Measurements from ENCODE around the gene CYTH3.

The CYTH3 gene

GRCh38 chr7:6162331-6162620 lies 110.1 kb downstream of the CYTH3 start:
- TF ChIP-seq CTCF (IDR thresholded peaks at IDR 0.05; ENCODE audit: low read length, missing control alignments) = no peak
- peak; percentile 14 for DNase-seq (ENCODE audit: low read depth)
- no peak overlapping the region for H3K4me3 ChIP-seq (replicated peaks; ENCODE audit: low read depth, low read length)

DNA sequence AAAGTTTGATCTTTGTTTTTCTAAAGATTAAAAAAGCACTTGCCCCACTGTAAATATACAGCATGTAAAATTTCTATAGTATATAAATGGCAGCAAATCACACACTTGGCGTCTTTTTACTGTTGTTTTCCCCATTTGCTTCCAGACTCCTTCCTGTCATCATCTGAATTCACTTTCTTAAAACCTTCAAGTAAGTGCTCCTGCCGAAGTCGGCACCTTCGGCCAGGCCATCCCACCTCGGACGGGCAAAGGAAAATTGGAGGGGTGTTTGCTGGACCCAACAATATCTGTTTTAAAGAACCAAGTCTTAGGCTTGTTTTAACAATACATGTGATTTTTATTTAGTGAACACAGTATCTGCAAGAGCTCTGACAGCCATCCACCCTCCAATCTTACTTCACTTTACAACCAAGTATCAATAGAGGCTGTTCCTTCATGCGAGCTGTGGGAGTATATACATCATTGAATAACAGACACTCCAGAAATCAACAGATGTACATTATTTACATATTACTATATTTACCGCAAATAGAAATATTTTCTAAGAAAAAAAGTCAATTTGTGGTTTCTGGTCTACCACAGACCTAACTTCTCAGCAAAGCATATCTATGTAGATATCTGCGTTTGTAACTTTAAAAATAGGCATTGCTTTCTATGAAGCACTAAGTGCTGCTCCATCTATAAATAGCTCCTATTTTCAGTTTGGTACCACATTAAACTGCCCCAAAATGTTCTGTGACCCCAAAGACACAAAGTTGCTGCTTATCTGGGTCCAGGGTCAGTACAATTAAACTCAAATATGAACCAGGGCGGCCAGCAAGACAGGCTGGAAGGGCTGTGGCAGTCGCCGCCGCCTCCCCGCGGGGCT lies 110.7 kb downstream of the CYTH3 start:
- no peak for DNase-seq (ENCODE audit: low read depth)
- no peak for TF ChIP-seq CTCF (IDR thresholded peaks at IDR 0.05; ENCODE audit: low read length, missing control alignments)
- H3K4me3 ChIP-seq (replicated peaks; ENCODE audit: low read depth, low read length) = no peak overlapping the region

- TF ChIP-seq CTCF (IDR thresholded peaks at IDR 0.05; ENCODE audit: low read length, missing control alignments) = peak; percentile 81
- no peak overlapping the region for H3K4me3 ChIP-seq (replicated peaks; ENCODE audit: low read depth, low read length)
- peak; percentile 83 for DNase-seq (ENCODE audit: low read depth)
Measured at GRCh38 chr7:6160191-6160623, 112.2 kb downstream of the CYTH3 start.

DNA sequence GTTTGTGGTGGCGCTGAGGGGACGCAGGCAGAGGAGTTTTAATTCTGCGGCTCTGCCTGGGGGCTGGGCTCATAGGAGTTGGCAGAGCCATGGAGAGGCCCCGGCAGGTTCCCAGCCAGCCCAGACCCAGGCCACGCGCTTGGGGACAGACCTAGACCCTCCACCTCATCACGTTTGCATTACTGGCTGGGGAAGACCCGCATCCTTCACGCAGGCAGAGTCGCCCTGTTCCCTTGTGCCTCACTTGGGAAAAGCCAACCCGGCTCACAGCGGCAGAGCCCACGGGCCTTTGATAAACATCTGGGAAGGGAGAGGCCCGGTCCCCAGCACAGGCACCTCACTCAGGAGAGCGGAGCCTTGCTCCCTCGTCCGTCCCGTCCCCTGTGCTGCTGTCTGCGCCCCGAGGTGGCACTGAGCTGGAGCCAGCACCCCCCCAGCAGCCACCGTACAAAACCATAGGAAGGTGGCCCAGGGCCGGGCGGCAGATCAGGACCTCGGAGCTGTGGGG lies 112.8 kb downstream of the CYTH3 start:
- H3K4me3 ChIP-seq (replicated peaks; ENCODE audit: low read depth, low read length) = no peak overlapping the region
- DNase-seq (ENCODE audit: low read depth) = no peak
- no peak for TF ChIP-seq CTCF (IDR thresholded peaks at IDR 0.05; ENCODE audit: low read length, missing control alignments)

GRCh38 chr7:6159097-6159483 lies 113.3 kb downstream of the CYTH3 start:
- no peak for TF ChIP-seq CTCF (IDR thresholded peaks at IDR 0.05; ENCODE audit: low read length, missing control alignments)
- DNase-seq (ENCODE audit: low read depth) = no peak
- no peak overlapping the region for H3K4me3 ChIP-seq (replicated peaks; ENCODE audit: low read depth, low read length)

DNA sequence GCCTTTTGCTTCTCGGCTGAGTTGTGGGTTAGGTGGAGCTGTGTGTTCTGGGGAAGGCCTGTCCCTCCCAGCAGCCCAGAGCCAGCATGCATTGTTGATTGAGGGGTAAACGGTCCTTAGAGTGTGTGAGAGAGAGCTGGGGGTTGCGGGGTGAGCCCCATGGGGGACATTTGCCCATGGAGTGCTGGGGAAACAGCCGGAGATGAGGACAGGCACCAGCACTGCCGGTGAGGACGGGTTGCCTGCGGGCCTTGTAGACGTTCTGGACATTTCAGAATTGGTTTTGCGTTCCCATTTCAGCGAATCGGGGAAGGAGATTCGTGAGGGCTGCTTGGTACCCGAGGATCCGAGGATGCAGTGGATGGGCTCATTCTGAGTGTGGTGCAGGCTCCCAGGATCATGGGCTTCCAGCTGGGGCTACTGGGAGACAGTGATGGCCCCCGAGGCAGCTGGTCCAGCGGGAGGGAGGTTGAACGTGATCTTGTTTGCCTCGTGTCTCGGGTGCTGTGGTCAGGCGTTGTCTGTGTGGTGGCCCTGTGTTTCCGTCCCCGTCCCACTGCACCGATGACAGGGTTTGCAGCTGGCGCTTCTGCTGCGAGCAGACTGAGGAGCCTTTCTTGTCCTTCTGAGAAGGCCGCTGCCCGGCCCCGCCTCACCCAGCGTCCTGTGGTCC lies 113.9 kb downstream of the CYTH3 start:
- no peak for DNase-seq (ENCODE audit: low read depth)

More for the DNA sequence above, 113.9 kb downstream of the CYTH3 start:
- TF ChIP-seq CTCF (IDR thresholded peaks at IDR 0.05; ENCODE audit: low read length, missing control alignments) = no peak
- H3K4me3 ChIP-seq (replicated peaks; ENCODE audit: low read depth, low read length) = no peak overlapping the region

Measured in fibroblast of pulmonary artery (primary cell).